GM19372 (cell line): ENCODE data around the gene MRPS23.

Experiments used
- ATAC-seq: cut with Tn5 transposase; IDR thresholded peaks from one replicate; pipeline ENCODE4 v1.9.1; 2021; ENCODE audit warnings: mild to moderate bottlenecking, low read depth, moderate library complexity; ENCODE audit not compliant: unreplicated experiment

MRPS23 gene

DNA sequence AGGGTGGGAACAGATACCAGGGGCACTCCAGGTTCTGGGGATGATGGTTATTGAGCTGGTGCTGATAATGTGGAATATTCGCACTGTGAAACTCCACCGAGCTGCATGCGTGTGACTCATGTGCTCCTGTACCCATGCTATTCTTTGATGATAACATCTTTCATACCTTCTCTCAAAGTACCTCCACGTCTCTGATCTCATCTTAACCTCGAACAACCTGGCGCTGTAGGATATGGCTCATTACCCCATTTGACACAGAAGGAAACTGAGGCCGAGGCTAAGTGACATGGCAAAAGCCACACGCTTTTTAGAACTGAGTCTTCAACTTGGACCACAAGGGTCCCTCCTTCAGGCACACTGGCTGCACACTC is 30.2 kb upstream of the MRPS23 start:
- ATAC-seq = no peak

DNA sequence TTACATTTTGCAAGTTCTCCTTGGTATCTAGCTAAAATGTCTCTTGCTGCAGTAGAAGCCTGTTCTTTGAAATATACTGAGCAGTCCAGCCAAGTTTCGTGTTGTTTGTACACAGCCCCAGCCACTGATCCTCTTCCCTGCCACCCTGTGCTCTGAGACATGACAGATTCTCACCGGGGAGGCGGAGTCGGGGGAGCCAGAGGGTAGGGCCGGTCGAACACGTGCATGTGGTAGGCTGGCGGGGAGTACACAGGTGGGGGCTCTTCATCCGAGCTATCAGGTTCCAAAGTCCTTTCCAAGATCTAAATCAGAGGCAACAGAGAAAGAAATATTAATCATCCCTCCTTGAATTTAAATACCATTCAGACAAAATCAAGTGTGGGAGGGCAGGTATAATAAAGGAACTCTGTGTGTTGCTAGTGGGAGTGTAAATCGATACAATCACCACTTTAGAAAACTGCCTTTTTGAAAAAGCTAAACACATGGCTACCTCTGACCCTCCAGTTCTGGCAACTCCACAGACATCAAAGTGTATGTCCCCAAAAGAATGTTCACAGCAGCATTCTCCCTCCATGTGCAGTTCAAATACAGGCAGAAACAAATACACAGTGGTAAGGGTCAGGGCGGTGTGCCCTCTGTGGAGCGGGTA is 29.7 kb upstream of the MRPS23 start:
- no peak for ATAC-seq

DNA sequence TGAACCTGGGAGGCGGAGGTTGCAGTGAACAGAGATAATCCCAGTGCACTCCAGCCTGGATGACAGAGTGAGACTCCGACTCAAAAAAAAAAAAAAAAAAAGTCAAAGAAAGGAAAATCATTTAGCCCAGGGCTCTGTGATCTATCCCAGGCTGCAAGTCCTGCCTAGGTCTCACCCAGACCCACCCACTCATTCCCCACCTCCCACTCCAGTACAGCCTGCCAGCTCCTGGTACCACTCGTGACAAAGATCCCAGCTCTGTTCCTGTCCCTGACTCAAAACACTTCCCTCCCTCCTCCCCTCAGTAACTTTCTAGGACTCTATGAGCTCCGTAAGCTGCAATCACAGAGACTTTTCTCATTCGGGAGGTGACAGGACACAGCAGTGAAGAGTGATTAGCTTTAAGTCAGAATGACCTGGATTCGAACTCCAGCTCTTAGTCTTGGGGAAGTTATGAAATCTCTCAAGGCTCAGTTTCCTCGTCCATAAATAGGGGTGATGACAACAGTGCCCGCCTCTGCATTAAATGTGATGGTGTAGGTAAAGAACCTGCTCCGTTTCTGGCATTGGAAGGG is 28.0 kb upstream of the MRPS23 start:
- ATAC-seq = no peak

DNA sequence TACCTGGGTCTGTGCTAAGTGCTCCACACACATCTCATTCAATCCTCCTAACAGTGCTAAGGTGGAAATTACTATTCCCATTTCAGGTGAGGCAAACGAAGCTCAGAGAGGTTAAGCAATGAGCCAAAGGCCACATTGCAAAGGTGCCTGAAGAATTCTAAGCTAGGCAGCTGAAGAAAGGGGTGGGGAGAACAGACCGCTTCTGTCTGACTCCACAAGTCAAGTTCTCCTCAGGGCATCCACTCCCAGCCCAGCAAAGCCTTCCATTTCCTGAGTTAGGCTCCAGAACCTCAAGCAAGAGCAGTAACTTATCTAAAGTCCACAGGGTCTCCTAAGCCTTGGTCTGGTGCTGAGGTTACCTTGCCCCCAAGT is 27.0 kb upstream of the MRPS23 start:
- ATAC-seq = no peak

DNA sequence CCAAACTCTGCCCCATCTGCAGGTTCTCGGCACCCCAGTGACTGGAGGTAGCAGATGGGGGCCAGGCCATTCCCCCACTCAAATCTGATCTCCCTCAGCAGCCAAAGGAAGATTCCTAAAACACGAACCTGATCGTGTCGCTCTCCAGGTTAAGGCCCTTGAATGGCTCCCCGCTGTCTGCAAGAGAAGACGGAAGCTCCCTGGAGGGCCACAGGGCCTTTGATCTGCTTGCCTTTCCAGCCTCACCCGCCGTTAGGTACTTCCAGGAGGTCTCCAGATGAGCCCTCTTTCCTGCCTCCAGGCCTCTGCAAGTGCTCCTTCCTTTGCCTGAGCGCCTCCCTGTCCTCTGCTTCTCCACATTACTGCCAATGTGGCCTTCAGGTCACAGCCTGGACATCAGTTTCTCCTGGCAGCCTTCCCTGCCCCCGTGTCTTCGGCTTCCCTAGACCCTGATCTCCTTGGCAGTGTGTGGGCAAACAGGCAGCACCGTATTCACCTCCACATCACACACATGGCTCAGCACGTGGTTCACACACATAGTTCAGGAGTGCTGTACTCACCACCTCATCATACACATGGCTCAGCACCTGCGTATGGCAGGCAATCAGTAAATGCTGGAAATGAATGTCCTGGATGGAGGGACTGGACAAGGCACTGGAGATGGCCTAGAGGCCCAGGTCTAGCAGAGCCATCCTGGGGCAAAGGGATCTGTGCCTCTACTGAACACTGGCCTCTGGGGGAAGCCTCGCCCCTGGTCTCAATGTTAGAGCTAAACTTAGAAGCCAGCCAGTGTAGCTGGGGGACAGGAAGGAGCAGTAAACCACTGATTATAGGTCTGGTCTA is 26.4 kb upstream of the MRPS23 start:
- ATAC-seq = no peak

DNA sequence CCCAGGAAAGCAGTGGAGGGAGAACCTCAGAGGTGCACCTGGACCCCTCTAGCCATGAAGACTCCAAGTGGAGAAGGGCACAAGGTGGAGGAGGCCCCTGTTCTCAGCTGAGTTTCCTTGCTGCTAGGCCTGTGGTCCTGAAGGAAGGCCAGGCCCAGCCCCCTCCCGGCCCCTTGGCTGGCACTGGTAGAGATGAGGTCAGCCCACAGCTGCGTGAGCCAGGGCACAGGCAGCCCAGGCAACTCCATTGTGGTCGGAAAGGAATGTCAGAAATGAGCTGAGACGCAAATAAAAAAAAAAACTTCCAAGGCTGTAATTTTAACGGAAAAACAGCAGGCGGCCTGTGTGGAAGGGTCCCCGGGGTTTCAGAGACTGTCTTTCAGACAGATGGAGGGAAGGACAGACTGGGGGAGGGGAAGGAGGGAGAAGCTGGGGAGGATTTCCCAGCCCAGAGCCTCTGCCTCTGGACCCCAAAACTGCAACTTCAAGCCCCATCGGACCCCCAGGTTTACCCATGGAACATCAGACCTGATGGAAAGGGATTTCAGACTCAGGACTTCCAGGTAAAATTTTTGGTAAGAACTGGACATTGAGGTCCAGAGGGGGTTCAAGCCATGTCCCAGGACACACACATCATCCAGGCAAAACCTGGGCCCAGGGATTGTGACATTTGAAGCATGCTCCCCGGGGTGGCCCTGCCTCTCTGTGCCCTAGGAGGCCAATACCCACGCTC is 25.6 kb upstream of the MRPS23 start:
- ATAC-seq = no peak

DNA sequence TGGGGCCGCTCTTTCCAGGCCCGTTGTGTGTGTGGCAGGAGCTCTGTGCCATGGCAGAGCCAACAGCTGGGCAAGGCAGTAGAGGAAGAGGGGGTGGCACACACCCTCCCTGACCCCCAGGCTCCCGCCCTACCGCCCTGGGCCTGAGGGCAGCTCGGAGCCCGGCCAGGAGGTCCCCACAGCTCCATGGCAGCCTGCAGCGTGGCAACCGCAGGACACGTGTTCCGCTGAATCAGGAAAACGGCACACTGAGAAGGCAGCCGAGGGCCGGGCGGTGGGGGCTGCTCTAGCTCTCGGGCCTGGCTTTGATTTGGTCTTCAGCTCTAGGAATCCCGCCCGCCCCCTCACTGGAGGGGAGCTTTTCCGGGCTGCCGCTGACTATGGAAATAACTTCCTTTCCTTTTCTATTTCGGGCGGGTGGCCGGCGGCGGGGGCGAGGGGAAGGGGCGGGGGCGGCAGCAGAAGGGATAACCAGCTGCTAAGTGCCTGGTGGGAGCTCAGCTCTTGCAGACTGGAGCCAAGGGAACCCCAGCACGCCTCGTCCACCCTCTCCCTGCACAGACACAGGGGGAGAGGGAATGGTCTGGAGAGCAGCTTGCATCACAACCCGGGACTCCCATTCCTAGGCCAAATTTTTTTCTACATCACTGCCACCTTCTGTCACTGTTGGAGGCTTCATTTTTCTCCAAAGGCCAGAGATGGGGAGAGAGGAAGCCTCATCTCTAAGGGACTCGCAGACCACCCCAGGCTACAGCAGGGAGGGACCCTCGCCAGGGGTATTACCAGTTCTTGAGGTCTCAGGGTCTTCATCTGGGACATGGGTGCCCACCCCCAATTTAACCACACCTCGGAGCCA is 24.8 kb upstream of the MRPS23 start:
- no peak for ATAC-seq

DNA sequence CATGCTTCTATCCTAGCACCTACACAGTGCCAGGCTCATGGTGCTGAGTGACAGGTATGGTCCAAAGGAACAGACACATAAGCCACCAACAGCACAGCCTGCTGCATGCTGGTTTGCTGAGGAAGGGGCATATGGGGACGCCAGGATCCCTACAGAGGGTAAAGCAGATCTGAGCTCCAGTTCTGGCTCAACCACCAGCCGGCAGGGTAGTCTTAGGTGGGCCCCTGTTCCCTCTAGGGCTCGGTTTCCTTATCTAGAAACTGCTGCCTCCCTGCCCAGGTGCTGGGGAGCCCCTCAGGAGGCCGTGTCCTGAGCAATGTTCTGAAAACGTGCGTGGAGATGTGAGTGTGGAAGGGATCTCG is 24.2 kb upstream of the MRPS23 start:
- no peak for ATAC-seq

DNA sequence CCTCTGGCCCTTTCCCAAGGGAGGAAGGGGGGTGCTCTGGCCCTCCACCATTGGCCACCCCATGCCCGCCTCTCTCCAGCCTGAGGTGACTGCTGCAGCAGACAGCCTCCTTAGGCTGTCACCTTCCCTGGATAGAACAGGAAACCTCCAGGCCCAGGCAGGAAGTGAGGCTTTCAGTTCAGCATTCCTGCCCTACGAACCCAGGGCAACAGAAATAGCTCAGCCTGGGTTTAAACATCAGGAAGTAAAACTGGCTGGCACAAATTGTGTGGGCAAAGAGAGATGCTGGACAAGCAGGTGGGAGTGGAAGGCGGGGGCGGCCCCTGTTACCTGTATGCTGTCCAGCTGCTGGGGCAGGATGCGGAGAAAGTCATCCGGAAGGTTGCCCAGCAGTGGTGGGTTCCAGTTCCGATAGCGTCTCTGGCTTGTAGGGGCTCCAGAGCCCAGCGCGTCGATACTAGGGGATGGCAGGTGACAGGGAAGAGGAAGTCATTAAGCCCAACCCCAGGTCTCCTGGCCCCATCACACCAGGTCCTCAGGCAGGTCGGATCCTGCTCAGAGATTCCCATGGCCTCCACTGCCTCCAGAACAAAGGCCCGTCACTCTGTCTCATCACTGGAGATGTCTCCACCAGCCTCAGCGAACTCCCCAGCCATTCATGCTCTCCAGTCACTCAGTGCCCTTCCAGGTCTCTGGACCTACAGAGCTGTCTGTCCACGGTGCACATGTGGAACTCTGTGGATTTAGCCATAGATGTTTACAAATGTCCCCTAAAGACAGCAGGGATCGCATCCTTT is 23.6 kb upstream of the MRPS23 start:
- no peak for ATAC-seq

DNA sequence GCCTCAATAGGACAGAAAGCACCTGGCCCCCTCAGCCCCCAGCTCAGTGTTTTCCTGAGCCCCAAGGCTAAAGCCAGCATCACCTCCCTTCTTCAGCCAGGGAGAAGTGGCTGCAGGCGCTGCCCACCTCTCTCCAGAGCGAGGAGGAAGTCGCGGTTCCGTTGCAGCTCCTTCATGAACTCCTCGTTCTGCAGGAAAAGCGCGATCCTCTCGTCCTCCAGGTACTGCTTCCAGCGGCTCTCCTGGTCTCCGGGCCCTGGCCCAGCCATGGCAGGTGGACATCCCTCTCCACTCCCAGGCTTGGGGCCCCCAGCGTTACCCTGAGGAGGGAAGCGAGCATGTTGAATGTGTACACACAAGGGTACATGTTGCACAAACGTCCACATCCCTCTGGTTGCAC is 22.7 kb upstream of the MRPS23 start:
- ATAC-seq = no peak

DNA sequence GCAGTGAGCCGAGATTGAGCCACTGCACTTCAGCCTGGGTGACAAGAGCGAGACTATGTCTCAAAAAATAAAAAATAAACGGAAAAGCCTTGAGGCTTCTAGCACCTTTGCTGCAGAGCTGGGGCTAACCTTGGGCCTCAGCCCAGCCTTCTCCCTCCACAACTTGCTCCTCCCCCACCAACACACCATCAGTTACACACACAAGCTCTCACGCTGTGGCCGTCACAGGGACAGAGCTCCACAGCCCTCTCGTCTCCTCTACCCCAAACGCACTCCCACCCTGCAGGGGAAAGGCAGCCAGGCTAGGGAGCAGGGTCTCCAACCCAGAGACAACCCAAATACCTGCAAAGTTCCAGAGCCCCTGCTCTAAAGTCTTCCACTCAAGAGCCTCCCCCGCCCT is 22.0 kb upstream of the MRPS23 start:
- no peak for ATAC-seq

DNA sequence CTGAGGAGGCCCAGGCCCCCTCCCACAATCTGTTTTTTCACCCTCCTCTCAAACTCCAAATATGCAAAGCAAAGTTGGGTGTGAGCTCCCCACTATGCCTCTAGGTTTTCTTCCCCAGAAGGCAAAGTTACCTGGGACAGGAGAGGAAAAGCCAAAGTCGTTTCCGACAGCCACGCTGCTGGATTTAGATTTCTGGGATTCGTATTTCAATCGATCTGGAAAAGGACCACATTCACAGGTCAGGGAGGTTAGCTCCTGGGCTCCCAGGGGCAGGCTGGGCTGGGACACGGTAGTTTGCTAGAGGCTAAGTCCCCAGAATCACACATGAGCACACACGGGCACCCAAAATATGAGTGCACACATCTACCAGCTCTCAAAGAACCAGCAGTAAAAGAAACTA is 21.3 kb upstream of the MRPS23 start:
- no peak for ATAC-seq

DNA sequence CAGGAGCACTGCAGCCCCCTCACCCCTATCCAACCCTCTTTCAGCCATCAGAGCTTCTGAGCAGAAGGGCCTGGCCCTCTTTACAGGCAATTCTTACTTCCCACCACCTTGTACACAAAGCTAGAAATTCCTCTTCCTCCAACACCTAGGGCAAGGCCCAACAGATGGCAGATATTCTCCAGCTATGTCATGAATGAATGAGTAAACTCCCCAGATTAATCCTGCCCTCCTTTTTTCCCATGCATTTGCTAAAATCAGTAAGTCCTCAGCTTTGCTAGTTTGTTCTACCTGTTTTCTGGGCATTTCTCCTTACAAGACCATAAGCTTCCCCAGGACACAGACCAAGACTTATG is 20.4 kb upstream of the MRPS23 start:
- no peak for ATAC-seq

DNA sequence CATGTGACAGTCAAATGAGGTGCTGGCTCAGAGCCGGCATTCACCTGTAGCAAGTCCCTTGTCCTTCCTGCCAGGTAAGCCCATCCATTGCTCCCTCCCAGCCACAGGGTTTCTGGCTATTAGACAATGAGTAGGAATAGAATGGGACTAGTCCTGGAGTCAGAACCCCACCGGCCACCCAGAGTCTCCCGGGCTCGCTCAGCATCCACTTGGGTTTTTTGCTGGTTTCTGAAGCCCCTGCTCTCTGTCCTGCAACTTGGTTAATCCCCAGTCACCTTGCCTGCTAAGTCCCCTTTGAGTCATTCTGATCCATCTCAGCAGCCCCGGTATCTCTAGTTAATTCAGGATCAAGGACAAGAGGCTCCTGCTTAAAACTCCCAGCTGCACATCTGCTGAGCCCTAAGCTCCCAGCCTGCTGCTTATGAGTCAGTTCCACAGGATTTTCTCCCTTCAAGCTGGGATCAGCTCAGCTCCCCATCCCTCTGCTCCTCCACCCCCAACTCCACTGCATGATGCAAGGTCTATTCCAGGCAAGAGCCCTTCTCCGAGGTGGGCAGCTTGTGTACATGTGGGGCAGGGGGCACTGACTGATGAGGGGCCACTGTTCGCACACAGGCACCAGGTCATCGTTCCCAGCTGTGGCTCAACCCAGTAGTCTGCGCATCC is 19.9 kb upstream of the MRPS23 start:
- no peak for ATAC-seq

DNA sequence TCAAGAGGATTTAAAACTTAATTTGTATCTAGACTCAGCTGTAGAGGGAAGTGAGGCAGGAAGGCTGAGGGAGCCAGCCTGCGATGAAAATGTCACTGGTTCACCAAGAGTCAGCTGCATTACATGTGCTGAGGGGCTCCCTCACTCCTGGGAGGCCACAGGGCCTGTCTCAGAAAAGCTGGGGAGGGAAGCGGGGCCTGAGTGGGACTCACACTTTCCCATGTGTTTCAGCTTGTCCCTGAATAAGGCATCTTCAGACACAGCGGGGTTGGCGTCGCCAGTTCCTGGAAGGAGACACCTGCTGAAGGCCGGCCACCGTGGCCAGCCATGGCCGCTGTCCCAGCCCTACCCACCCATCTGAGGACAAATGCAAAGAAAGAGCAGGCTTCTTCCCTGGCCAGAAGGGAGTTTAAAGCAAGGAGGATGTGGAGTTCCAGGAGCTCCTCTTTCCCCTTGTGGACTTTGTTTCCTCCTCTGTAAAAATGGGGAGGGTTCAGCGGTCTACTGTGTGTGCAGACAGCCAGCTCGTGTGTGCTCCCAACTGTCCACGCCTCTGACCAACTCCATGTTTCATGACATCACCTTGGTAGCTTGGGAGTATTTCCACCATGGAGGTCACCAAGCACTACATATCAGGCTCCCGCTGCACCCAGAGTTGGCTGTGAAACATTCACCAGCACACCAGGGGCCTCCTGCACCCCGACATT is 19.2 kb upstream of the MRPS23 start:
- no peak for ATAC-seq

DNA sequence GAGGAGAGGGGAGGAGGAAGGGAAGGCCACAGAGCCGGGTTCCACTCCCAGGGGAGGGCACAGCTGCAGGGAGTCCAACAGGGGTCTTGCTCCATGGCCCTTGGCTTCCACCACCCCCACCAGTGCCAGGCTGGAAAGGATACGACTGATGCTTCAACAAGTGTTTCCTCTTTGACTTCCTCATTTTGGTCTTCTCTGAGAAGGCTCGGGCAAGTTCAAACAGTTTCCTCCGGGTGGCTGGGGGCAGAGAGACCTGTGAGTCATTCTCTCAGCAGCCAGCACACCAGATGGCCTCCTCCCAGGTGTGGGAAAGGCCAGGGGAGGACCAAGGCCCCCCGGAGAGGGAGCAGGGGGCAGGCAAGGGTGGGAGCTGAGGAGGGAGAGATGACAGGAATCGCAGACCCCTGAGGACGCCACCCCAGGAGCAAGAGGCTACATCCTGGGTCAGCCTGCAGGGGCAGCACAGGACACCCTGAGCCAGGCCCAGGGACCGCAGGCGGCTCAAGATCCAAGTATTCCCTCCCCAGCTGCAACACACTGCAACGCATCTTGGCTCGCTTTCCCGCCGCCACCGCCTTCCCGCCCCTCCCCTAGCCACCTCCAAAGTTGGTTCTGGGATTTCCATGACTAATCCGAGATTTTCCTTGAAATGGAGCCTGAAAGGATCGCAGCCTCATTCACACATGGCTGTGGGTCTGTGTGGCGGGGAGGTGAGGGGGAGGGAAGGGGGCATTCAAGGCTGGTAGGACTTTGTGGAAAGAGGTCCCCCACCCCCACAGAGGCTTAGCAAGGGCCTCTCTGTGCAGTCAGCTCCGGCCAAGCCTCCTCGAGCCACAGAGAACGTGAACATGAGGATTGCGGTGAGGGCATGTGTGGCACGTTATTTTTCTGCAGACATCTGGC is 18.4 kb upstream of the MRPS23 start:
- ATAC-seq = peak; percentile 79

DNA sequence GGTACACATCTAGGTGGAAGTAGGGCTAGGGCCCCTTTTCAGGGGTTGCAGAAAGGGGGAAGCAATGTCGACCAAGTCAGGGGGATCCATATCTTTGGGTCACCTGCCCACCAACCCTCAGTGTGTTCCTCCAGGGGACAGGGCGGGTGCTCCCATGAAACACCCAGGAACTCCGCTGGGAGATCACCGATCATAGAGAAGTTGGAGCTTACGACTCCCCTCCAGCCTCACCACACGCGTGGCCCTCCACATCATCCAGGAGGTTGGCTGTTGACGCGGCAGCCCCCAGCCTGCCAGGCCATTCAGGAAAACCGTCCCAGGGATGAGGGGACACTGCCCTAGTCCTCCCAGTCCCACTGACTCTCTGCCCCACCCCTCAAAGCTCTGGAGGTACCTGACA is 17.3 kb upstream of the MRPS23 start:
- no peak for ATAC-seq

DNA sequence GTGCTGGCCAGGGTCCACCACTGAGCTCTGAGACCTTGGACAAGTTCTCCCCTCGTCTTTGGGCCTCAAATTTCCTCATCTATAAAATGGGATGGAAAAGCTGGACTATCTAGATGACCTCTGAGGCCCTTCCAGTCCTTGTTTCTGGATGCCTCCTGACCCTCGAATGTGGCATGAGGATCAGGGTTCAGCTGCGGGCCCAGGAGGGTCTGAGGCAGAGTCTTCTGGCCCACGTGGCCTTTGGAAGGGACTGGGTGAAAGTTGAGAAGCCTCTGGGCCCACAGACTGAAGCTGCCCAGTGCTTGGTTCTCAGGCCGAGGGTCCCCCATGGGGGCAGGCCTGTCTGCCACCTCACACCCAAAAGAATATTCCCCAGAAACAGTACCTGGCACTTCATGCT is 16.9 kb upstream of the MRPS23 start:
- no peak for ATAC-seq
